Smooth muscle cell (in vitro differentiated cells): Measurements from ENCODE around the gene PPP1R11. TPM values are rescaled to one million over a fixed set of nuclear protein-coding genes. Genes with fewer than 3 reads are reported as not detected.

ENCODE experiments used
- DNase-seq: peaks from one replicate; lab custom pipeline; 2025; ENCODE audit not compliant: unreplicated experiment; lab: John Stamatoyannopoulos, UW
- H2AFZ ChIP-seq: fragments of 200-600 bp; sonication (generic); 2 replicates; pipeline ENCODE4 v1.6.0; 2016; ENCODE audit warnings: antibody characterized with exemption, low read depth, mild to moderate bottlenecking
- H3F3A ChIP-seq: fragments of 200-600 bp; sonication (generic); 2 replicates; pipeline ENCODE4 v1.6.0; 2017; ENCODE audit warnings: antibody characterized with exemption, low read depth
- H3K27ac ChIP-seq: fragments of 200-600 bp; sonication (generic); 2 replicates; pipeline ENCODE4 v1.5.1; 2016; ENCODE audit warnings: low read depth, mild to moderate bottlenecking
- H3K27me3 ChIP-seq: fragments of 200-600 bp; sonication (generic); 2 replicates; pipeline ENCODE4 v1.6.1; 2016; ENCODE audit warnings: low read depth, mild to moderate bottlenecking
- H3K36me3 ChIP-seq: fragments of 200-600 bp; sonication (generic); 2 replicates; pipeline ENCODE4 v1.5.1; 2016; ENCODE audit warnings: low read depth
- H3K4me1 ChIP-seq: fragments of 200-600 bp; sonication (generic); 2 replicates; pipeline ENCODE4 v1.5.1; 2016; ENCODE audit warnings: low read depth
- H3K4me2 ChIP-seq: fragments of 200-600 bp; sonication (generic); 2 replicates; pipeline ENCODE4 v1.6.0; 2016; ENCODE audit warnings: mild to moderate bottlenecking
- H3K4me3 ChIP-seq: fragments of 200-600 bp; sonication (generic); 2 replicates; pipeline ENCODE4 v1.5.1; 2016; ENCODE audit warnings: mild to moderate bottlenecking
- H3K79me2 ChIP-seq: fragments of 200-600 bp; sonication (generic); 2 replicates; pipeline ENCODE4 v1.6.0; 2016; ENCODE audit warnings: low read depth, mild to moderate bottlenecking
- H3K9ac ChIP-seq: fragments of 200-600 bp; sonication (generic); 2 replicates; pipeline ENCODE4 v1.6.0; 2016; ENCODE audit warnings: low read depth
- H3K9me3 ChIP-seq: fragments of 200-600 bp; sonication (generic); replicated peaks from 2 replicates; pipeline ENCODE4 v1.5.1; 2016; ENCODE audit warnings: low read depth
- H4K20me1 ChIP-seq: fragments of 200-600 bp; sonication (generic); 2 replicates; pipeline ENCODE4 v1.6.0; 2016; ENCODE audit warnings: low read depth
- WGBS: methylation state at CpG from one replicate; pipeline ENCODE4 v1.1.7; 2016; ENCODE audit warnings: low lambda C conversion rate; 5-methylcytosine and 5-hydroxymethylcytosine counted together
- polyA plus RNA-seq: library from polyadenylated mRNA; unstranded; fragments of >200 nt; fragmentation: Nextera tagmentation; extraction: Ambion mirVana; gene quantifications from 2 replicates; pipeline ENCODE4 v1.2.1, GENCODE V29; 2016
- total RNA-seq: library from RNA; depleted of rRNA; stranded (reverse); fragments of >200 nt; gene quantifications from 2 replicates; pipeline ENCODE4 v1.2.3, GENCODE V29; 2014
- TF ChIP-seq, protein P1 (sequence below): fragments of 200-600 bp; sonication (generic); IDR thresholded peaks from 2 replicates; pipeline ENCODE4 v1.5.1; 2017; ENCODE audit warnings: borderline replicate concordance, mild to moderate bottlenecking, antibody characterized with exemption; ENCODE audit not compliant: insufficient read depth, poor library complexity, severe bottlenecking

The PPP1R11 gene
- total and polyA plus RNA-seq, 2 experiments from 2014 or later, result 63.4 to 80.2 TPM

DNA sequence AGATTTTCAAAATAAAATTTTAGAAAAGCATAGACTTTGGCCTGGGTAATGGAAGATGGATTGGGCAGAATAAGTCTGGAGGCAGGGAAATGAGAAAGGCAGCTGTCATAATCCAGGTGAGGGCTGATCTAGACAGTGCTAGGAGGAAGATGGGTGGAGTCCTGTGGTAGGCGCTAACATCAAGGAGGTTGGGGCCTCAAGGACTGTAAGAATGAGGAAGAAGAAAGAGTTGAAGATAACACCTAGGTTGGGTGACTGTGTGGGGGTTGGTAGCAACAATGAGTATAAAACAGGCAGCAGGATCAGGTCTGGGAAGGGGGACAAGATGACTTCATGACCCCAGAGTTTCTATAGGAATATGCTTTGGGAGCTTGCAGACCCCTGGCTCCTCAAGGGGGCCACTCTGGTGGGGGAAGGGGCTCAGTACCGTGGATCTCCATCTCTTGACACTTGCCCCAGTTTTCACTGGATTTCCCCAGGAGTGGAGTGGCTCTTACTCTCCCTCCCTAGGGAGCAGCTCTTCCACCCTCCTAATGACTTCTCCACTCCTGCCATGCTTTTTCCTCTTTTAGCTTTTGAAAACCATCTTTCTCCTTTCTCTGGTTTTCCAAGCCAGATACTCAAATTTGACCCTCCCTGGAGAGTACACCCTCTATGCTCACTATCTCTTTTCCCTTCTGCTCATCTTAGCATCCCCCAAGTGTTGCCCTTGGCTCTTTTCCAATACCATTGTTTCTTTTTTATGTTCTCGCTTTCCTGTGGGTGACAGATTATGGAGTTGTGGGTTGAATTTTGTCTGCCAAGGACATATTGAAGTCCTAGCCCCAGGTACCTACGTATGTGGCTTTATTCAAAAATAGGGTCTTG is 31.1 kb downstream of the PPP1R11 start:
- H3K9me3 ChIP-seq, result no peaks in the 10 kb centered on the region
- H3K36me3 ChIP-seq, result no peaks in the 10 kb centered on the region
- H3K4me1 ChIP-seq, result peaks cover 12% of the 10 kb centered on the region
- DNase-seq, result no peak
- no peak overlapping the region for H3K9ac ChIP-seq
- WGBS, result 62% methylated on average over 4 of the region's 4 CpGs
- H2AFZ ChIP-seq, result no peak overlapping the region
- TF ChIP-seq, protein P1, sequence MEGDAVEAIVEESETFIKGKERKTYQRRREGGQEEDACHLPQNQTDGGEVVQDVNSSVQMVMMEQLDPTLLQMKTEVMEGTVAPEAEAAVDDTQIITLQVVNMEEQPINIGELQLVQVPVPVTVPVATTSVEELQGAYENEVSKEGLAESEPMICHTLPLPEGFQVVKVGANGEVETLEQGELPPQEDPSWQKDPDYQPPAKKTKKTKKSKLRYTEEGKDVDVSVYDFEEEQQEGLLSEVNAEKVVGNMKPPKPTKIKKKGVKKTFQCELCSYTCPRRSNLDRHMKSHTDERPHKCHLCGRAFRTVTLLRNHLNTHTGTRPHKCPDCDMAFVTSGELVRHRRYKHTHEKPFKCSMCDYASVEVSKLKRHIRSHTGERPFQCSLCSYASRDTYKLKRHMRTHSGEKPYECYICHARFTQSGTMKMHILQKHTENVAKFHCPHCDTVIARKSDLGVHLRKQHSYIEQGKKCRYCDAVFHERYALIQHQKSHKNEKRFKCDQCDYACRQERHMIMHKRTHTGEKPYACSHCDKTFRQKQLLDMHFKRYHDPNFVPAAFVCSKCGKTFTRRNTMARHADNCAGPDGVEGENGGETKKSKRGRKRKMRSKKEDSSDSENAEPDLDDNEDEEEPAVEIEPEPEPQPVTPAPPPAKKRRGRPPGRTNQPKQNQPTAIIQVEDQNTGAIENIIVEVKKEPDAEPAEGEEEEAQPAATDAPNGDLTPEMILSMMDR, result no peak
- H3K4me2 ChIP-seq, result no peak overlapping the region
- no peak overlapping the region for H3K4me3 ChIP-seq
- no peaks in the 10 kb centered on the region for H3F3A ChIP-seq
- no peak overlapping the region for H3K27ac ChIP-seq
- no peaks in the 10 kb centered on the region for H4K20me1 ChIP-seq
- H3K27me3 ChIP-seq, result peaks cover 78% of the 10 kb centered on the region
- no peaks in the 10 kb centered on the region for H3K79me2 ChIP-seq

DNA sequence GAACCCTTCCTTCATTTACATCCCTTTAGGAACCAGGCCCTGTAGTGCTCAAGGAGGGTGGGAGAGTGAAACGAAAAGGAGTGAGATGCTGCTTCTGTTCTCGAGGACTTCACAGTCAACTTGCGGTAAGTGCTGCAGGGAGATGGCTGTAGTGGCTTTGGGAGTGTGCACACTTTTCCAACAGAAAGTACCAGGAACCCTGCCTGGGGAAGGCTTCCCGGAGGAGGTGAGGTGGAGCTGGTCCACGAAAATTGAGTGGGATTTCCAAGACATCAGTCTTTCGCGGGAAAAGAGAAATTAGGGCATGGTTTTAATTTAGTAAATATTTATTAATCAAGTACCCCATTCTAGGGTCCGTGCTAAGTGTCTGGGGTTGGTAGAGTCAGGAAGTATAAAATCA is 33.2 kb downstream of the PPP1R11 start:
- Histone ChIP-seq H2AFZ (no peak overlapping the region), H3K79me2 (no peaks in the 10 kb centered on the region), H3K4me2 (peak overlapping the region; percentile 85), H3K4me1 (peaks cover 17% of the 10 kb centered on the region), H3F3A (no peaks in the 10 kb centered on the region), H3K27me3 (peaks cover 81% of the 10 kb centered on the region), H3K36me3 (no peaks in the 10 kb centered on the region), H4K20me1 (no peaks in the 10 kb centered on the region), H3K4me3 (peak overlapping the region; percentile 51), H3K27ac (no peak overlapping the region), H3K9me3 (no peaks in the 10 kb centered on the region), H3K9ac (no peak overlapping the region)
- TF ChIP-seq, protein P1, result no peak
- DNase-seq, result no peak
- 36% methylated on average over 8 of the region's 8 CpGs for WGBS

DNA sequence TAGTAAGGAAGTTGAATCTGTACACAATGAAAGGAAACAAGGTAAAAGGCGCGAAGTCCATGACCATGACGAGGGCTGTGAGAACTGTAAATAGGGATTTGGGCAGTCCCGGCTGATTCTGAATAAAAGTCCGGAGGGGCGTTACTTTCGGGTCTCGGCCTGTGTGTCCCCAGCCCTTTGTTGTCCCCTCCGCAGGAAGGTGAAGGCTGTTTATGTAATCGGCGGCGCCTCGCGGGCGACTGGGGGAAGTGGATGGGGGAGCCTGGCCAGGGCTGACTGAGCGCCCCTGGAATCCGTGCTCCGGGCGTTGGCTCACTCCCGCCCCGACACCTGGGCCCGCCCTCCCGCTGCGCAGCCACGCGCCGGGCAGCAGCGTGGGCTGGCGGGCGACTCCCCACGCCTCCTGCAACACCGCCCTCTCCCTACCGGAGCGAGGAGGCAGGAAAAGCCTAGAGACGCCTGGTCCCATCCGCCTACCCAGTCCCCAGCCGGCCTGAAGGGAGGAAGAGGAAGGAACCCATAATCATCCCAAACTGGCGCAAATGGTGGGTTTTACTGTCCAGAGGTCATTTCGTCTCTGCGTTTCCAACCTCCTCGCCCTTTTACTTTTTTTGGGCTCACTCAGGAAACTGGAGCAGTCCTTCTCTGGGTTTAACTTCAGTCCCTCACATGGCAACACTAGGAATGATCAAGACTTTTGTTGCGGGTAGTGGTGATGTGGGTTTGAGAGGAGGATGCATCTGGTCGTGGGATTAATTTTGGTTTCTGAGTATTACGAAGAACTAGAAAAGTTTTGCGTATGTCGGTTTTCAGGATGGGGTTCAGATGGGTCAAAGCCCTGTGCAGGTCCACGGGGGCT is 33.8 kb downstream of the PPP1R11 start:
- Histone ChIP-seq H3K27ac (no peak overlapping the region), H3K79me2 (no peaks in the 10 kb centered on the region), H3K4me3 (peak overlapping the region; percentile 51), H4K20me1 (no peaks in the 10 kb centered on the region), H2AFZ (peak overlapping the region; percentile 31), H3F3A (no peaks in the 10 kb centered on the region), H3K27me3 (peaks cover 81% of the 10 kb centered on the region), H3K9ac (no peak overlapping the region), H3K4me2 (peak overlapping the region; percentile 85), H3K36me3 (no peaks in the 10 kb centered on the region), H3K9me3 (no peaks in the 10 kb centered on the region), H3K4me1 (peaks cover 17% of the 10 kb centered on the region)
- TF ChIP-seq, protein P1, result no peak
- 9% methylated on average over 38 of the region's 47 CpGs for WGBS
- DNase-seq, result no peak
